ENCODE measurements around the gene STRIT1. TPM values are rescaled to one million over a fixed set of nuclear protein-coding genes. Genes with fewer than 3 reads are reported as not detected.

Gene STRIT1
- total and polyA plus RNA-seq, 2 of the 4 experiments (the other 2 are of a cell fraction): not detected

- in situ Hi-C loops (cut with MboI; ENCODE audit: low sequenced_read_pairs): loop anchor here (10.0 kb wide), 1 partner anchor 997 kb away; the partner anchor contains the start of gene DHX36
Observed at GRCh38 chr3:155321418-155321817, 27.9 kb upstream of the STRIT1 start.

More at GRCh38 chr3:155321418-155321817, 27.9 kb upstream of the STRIT1 start:
- no peak overlapping the region for H2AFZ ChIP-seq (replicated peaks; ENCODE audit: low read length, poor library complexity)
- no peak overlapping the region for H4K91ac ChIP-seq (ENCODE audit: insufficient read depth, low read depth, low read length)
- no peak for ATAC-seq (ENCODE audit: low read depth)
- WGBS, 2 experiments (ENCODE audit: extremely low coverage in 2 of 2, insufficient read length in 1 of 2): no CpG with 5 or more reads among the region's 2 CpGs
- no peak overlapping the region for H3K14ac ChIP-seq (replicated peaks; ENCODE audit: low read depth, low read length)
- intact Hi-C loops (cut with micrococcal nuclease) (loop anchor here (5.0 kb wide), 1 partner anchor 244 kb away; no protein-coding TSS in a partner anchor), dilution Hi-C loops (cut with HindIII; ENCODE audit: low sequenced_read_pairs, unreplicated experiment) (no loop called here)
- no peak overlapping the region for H3K23ac ChIP-seq (ENCODE audit: low read depth, low read length)
- H3K9me3 ChIP-seq (ENCODE audit: control insufficient read depth, insufficient read depth, low read length): no peaks in the 10 kb centered on the region
- no peak overlapping the region for H3K27ac ChIP-seq (ENCODE audit: insufficient read depth, low read length)
- H3K27me3 ChIP-seq (ENCODE audit: control insufficient read depth, insufficient read depth, low read length): no peaks in the 10 kb centered on the region
- POLR2A ChIA-PET (ENCODE audit: unreplicated experiment): no interaction called here
- H2BK120ac ChIP-seq (ENCODE audit: low read depth, low read length): no peak overlapping the region
- no peak overlapping the region for H3K4me3 ChIP-seq (ENCODE audit: insufficient read depth, low read depth, low read length)
- no peak overlapping the region for H3K9ac ChIP-seq (ENCODE audit: low read depth, low read length)
- no peak overlapping the region for H2AK5ac ChIP-seq (ENCODE audit: low read depth, low read length)
- peak; percentile 15 for DNase-seq
- H2BK15ac ChIP-seq (ENCODE audit: low read depth, low read length): no peak overlapping the region
- H2BK5ac ChIP-seq (ENCODE audit: low read depth, low read length, poor library complexity, severe bottlenecking): no peak overlapping the region
- H2BK20ac ChIP-seq (ENCODE audit: low read depth, low read length): no peak overlapping the region
- H4K20me1 ChIP-seq (ENCODE audit: insufficient read depth, low read length): no peaks in the 10 kb centered on the region
- no peaks in the 10 kb centered on the region for H3K79me1 ChIP-seq (ENCODE audit: low read depth in 1 of 2, low read length in 2 of 2)
- no peak overlapping the region for H4K8ac ChIP-seq (ENCODE audit: low read depth in 2 of 2, low read length in 2 of 2)
- H3K4me2 ChIP-seq (ENCODE audit: low read depth, low read length): no peak overlapping the region
- no peak overlapping the region for H4K5ac ChIP-seq (ENCODE audit: low read depth, low read length)
- TF ChIP-seq FOS (IDR thresholded peaks at IDR 0.05; ENCODE audit: low read depth, low read length) (no peak), POLR2A (IDR thresholded peaks at IDR 0.05; ENCODE audit: low read depth, low read length) (no peak), MAFK (IDR thresholded peaks at IDR 0.05; ENCODE audit: low read depth, low read length) (no peak), SMC3 (IDR thresholded peaks at IDR 0.05; ENCODE audit: low read depth, low read length) (no peak), USF2 (IDR thresholded peaks at IDR 0.05; ENCODE audit: low read depth, low read length) (no peak), NFE2L2 (IDR thresholded peaks at IDR 0.05; ENCODE audit: low read depth, low read length) (no peak), CHD1 (IDR thresholded peaks at IDR 0.05; ENCODE audit: low read depth, low read length) (no peak), CEBPB (IDR thresholded peaks at IDR 0.05; ENCODE audit: low read depth, low read length) (no peak), CTCF (conservative IDR thresholded peaks at IDR 0.05; ENCODE audit: low read depth, low read length) (no peak), RCOR1 (IDR thresholded peaks at IDR 0.05; ENCODE audit: insufficient replicate concordance, low read length) (no peak), ELK1 (IDR thresholded peaks at IDR 0.05; ENCODE audit: borderline replicate concordance, low read depth, low read length) (no peak), RFX5 (IDR thresholded peaks at IDR 0.05; ENCODE audit: low read depth, low read length) (no peak), BHLHE40 (IDR thresholded peaks at IDR 0.05; ENCODE audit: low read depth, low read length) (no peak), RAD21 (IDR thresholded peaks at IDR 0.05; ENCODE audit: low read length) (no peak), MAZ (IDR thresholded peaks at IDR 0.05; ENCODE audit: borderline replicate concordance, low read depth, low read length) (no peak), MXI1 (IDR thresholded peaks at IDR 0.05; ENCODE audit: borderline replicate concordance, low read depth, low read length) (no peak)
- H3K18ac ChIP-seq (ENCODE audit: low read depth, low read length): no peak overlapping the region
- H3K4me1 ChIP-seq (ENCODE audit: control insufficient read depth, insufficient read depth, low read length): peaks cover 1% of the 10 kb centered on the region; the same call in 1 of the 2 replicates
- no TSS peak for BruUV-seq (replicated peaks)
- no peaks in the 10 kb centered on the region for H3K36me3 ChIP-seq (ENCODE audit: control insufficient read depth, insufficient read depth, low read length)
- H3K4ac ChIP-seq (ENCODE audit: low read depth, low read length): no peak overlapping the region
- no peak overlapping the region for H3K56ac ChIP-seq (ENCODE audit: extremely low read depth, insufficient read depth, low read length)
- H2AK9ac ChIP-seq (replicated peaks; ENCODE audit: low read depth, low read length, poor library complexity): no peak overlapping the region
- CTCF ChIA-PET: interaction anchor here (0.6 to 2.7 kb wide), 3 partner anchors 13 to 367 kb away, joined by 3 to 12 read pairs (median 3); no protein-coding TSS in a partner anchor
- H3K9me1 ChIP-seq (ENCODE audit: insufficient read depth, low read length): no peaks in the 10 kb centered on the region
